ENCODE measurements around the gene SHOX.
"Not testable (repeated sequence)": the region's sequence is repeated elsewhere in the genome, so short reads cannot be mapped to it uniquely, and the experiment has no call there.

SHOX gene

DNA sequence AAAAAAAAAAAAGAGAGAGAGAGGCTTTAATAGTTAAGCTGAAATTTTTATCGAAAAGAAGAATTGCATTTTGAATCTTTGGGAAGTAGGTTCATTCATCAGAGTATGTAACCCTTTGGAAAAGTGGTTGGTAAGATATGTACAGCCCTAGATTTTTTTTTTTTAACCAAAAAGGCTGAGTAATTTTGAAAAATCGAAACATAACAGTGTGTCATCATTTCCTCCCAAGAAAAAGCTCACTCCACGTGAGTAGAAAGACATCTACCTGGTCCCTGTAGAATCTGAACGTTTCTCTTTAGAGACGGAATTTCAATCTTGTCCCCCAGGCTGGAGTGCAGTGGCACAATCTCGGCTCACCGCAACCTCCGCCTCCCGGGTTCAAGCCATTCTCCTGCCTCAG, 16.2 kb downstream of the SHOX start:
- H3K27ac ChIP-seq, result no peak overlapping the region
- TF ChIP-seq EZH2 (IDR thresholded peaks at IDR 0.05) (no peak), POLR2AphosphoS5 (IDR thresholded peaks at IDR 0.05; ENCODE audit: borderline replicate concordance, low read depth, low read length) (no peak), FOXP2 (optimal IDR thresholded peaks at IDR 0.05; ENCODE audit: control extremely low read depth, extremely low read length, insufficient read depth) (no peak)
- H3K9ac ChIP-seq (ENCODE audit: insufficient read length), result no peak overlapping the region
- no peak for DNase-seq (ENCODE audit: low read depth, low spot score)
- no peaks in the 10 kb centered on the region for H3K9me3 ChIP-seq (ENCODE audit: low read depth, low read length)
- no peaks in the 10 kb centered on the region for H3K36me3 ChIP-seq (ENCODE audit: insufficient read depth, low read length)
- no peak overlapping the region for H3K4me3 ChIP-seq

DNA sequence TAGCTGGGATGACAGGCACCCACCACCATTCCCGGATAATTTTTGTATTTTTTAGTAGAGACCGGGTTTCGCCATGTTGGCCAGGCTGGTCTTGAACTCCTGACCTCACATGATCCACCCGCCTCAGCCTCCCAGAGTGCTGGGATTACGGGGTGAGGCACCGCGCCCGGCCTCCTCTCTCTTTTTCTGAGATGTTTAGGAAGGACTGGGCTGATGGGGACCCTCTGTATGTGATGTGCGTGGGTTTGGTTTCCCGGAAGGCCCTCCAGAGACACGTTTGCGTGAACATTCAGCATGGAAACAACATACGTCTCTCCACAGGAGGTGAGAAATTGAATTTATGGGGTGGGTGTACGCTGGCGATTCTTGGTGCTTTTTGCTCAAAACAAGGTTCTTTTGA, 18.6 kb downstream of the SHOX start:
- Histone ChIP-seq H3K4me3 (no peak overlapping the region), H3K9ac (ENCODE audit: insufficient read length) (no peak overlapping the region), H3K9me3 (ENCODE audit: low read depth, low read length) (no peaks in the 10 kb centered on the region), H3K27ac (no peak overlapping the region), H3K36me3 (ENCODE audit: insufficient read depth, low read length) (no peaks in the 10 kb centered on the region)
- no peak for DNase-seq (ENCODE audit: low read depth, low spot score)
- TF ChIP-seq POLR2AphosphoS5 (IDR thresholded peaks at IDR 0.05; ENCODE audit: borderline replicate concordance, low read depth, low read length), result no peak
- TF ChIP-seq FOXP2 (optimal IDR thresholded peaks at IDR 0.05; ENCODE audit: control extremely low read depth, extremely low read length, insufficient read depth), result no peak
- TF ChIP-seq EZH2 (IDR thresholded peaks at IDR 0.05), result no peak

DNA sequence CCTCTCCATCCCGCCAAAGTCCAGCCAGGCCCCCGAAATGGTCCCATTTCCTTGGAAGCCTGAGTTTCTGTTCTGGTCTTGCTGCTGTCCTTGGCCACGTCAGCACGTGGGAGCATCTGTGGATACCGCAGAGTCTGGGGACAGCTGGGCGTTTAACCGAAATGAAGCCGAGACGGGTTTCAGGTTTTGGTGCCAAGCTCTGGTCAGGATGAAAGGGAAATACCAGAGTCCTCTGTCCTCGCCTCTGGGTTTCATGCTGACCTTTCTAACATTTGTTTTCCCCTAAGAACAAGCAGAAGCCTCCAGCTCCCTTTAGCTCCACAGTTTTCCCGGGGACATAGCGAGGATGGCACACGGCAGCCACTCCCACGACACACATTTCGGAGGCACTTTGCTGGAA, 19.7 kb downstream of the SHOX start:
- Histone ChIP-seq H3K27ac (no peak overlapping the region), H3K9me3 (ENCODE audit: low read depth, low read length) (no peaks in the 10 kb centered on the region), H3K36me3 (ENCODE audit: insufficient read depth, low read length) (no peaks in the 10 kb centered on the region), H3K9ac (ENCODE audit: insufficient read length) (no peak overlapping the region), H3K4me3 (no peak overlapping the region)
- no peak for DNase-seq (ENCODE audit: low read depth, low spot score)
- no peak for TF ChIP-seq POLR2AphosphoS5 (IDR thresholded peaks at IDR 0.05; ENCODE audit: borderline replicate concordance, low read depth, low read length)
- TF ChIP-seq EZH2 (IDR thresholded peaks at IDR 0.05), result no peak
- TF ChIP-seq FOXP2 (optimal IDR thresholded peaks at IDR 0.05; ENCODE audit: control extremely low read depth, extremely low read length, insufficient read depth), result no peak

DNA sequence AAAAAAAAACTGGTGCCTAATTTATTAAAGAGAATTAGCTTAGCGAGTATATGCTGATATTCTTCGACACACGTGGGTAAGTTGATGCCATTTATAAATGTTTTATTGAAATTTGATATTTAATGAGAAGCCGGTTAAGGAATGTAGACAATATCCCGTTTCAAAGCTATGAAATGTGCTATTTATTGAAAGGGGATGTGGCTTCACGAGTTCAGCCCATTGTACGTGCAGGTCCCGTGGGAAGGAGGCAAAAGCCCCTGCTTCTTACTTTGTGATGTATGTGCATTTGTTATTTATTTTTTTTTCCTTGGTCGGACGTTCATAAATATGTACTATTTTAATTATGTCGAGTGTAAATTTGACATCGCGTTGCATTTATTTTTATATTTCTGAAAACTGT, 20.2 kb downstream of the SHOX start:
- TF ChIP-seq EZH2 (IDR thresholded peaks at IDR 0.05) (no peak), FOXP2 (optimal IDR thresholded peaks at IDR 0.05; ENCODE audit: control extremely low read depth, extremely low read length, insufficient read depth) (no peak), POLR2AphosphoS5 (IDR thresholded peaks at IDR 0.05; ENCODE audit: borderline replicate concordance, low read depth, low read length) (no peak)
- DNase-seq (ENCODE audit: low read depth, low spot score), result no peak
- Histone ChIP-seq H3K9me3 (ENCODE audit: low read depth, low read length) (no peaks in the 10 kb centered on the region), H3K36me3 (ENCODE audit: insufficient read depth, low read length) (no peaks in the 10 kb centered on the region), H3K9ac (ENCODE audit: insufficient read length) (no peak overlapping the region), H3K4me3 (no peak overlapping the region), H3K27ac (no peak overlapping the region)

DNA sequence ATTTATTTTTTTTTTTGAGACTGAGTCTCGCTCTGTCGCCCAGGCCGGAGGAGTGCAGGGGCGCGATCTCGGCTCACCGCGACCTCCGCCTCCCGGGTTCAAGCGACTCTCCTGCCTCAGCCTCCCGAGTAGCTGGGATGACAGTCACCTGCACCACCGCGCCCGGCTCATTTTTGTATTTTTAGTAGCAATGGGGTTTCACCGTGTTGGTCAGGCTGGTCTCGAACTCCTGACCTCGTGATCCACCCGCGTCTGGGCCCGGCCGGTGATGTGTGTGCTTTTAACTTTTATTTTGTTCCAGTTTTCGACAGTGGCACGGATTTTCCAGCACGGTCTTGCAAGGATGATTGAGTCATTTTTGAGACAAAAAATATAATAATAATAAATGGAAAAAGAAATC, 21.3 kb downstream of the SHOX start:
- not testable (repeated sequence) for H3K4me3 ChIP-seq; H3K9ac ChIP-seq (ENCODE audit: insufficient read length); H3K36me3 ChIP-seq (ENCODE audit: insufficient read depth, low read length); DNase-seq (ENCODE audit: low read depth, low spot score); H3K27ac ChIP-seq; H3K9me3 ChIP-seq (ENCODE audit: low read depth, low read length)

DNA sequence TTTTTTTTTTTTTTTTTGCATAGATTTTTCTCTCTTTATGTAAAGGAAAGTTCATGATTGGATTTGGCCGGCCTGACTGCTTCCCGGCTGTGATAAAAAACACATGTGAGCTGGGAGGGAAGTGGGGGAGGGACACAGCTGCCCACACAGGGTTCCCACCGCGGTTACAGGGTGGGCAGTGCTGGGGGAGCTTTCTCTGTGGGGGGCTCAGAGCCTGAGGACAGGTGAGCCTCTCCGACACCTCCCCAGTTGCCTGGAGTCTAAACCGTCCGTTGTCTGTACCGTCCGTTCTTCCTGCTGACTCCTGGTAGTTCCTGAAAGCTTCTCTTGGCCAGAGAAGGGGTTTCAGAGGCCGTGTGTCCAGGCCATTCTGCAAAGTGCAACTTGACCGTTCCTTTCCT, 21.8 kb downstream of the SHOX start:
- DNase-seq (ENCODE audit: low read depth, low spot score), result no peak
- no peak overlapping the region for H3K4me3 ChIP-seq
- TF ChIP-seq POLR2AphosphoS5 (IDR thresholded peaks at IDR 0.05; ENCODE audit: borderline replicate concordance, low read depth, low read length), result no peak
- TF ChIP-seq FOXP2 (optimal IDR thresholded peaks at IDR 0.05; ENCODE audit: control extremely low read depth, extremely low read length, insufficient read depth), result no peak
- no peak for TF ChIP-seq EZH2 (IDR thresholded peaks at IDR 0.05)

DNA sequence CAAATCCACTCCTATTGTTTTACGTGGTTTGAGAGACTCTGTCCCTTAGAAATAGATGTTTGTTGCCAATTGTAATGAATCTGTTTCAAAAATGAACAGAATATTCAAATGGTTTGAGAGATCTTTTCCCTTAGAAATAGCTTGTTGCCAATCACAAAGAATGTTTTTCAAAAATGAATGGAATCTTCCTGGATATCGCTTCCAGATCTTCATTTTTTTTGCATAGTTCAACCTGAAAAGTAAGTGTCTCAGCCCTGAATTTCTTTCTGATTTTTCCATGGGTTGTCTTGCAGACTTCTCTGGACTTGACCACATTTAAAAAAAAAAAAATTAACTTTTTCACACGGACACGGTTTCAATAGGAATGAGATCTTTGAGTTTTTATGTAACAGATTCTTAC, 22.7 kb downstream of the SHOX start:
- H3K9ac ChIP-seq (ENCODE audit: insufficient read length), result no peak overlapping the region
- no peaks in the 10 kb centered on the region for H3K36me3 ChIP-seq (ENCODE audit: insufficient read depth, low read length)
- no peaks in the 10 kb centered on the region for H3K9me3 ChIP-seq (ENCODE audit: low read depth, low read length)
- H3K4me3 ChIP-seq, result no peak overlapping the region
- no peak overlapping the region for H3K27ac ChIP-seq
- TF ChIP-seq FOXP2 (optimal IDR thresholded peaks at IDR 0.05; ENCODE audit: control extremely low read depth, extremely low read length, insufficient read depth) (no peak), POLR2AphosphoS5 (IDR thresholded peaks at IDR 0.05; ENCODE audit: borderline replicate concordance, low read depth, low read length) (no peak), EZH2 (IDR thresholded peaks at IDR 0.05) (no peak)
- no peak for DNase-seq (ENCODE audit: low read depth, low spot score)

More for the DNA sequence above, 21.8 kb downstream of the SHOX start:
- no peaks in the 10 kb centered on the region for H3K36me3 ChIP-seq (ENCODE audit: insufficient read depth, low read length)
- H3K27ac ChIP-seq, result no peak overlapping the region
- H3K9ac ChIP-seq (ENCODE audit: insufficient read length), result no peak overlapping the region
- H3K9me3 ChIP-seq (ENCODE audit: low read depth, low read length), result no peaks in the 10 kb centered on the region

DNA sequence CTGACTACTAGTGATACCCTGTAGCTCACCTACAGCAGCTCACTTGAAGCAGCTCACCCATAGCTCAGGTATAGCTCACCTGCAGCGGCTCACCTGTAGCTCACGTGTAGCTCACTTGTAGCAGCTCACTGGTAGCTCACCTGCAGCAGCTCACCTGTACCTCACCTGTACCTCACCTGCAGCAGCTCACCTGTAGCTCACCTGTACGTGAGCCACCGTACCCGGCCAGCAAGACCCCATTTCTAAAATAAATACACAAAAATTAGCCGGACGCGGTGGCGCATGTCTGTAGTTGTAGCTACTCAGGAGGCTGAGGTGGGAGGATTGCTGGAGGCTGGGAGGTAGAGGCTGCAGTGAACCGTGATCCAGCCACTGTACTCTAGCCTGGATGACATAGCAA, 30.6 kb downstream of the SHOX start:
- H3K27ac ChIP-seq, result no peak overlapping the region
- no peak overlapping the region for H3K9ac ChIP-seq (ENCODE audit: insufficient read length)
- H3K4me3 ChIP-seq, result no peak overlapping the region
- H3K9me3 ChIP-seq (ENCODE audit: low read depth, low read length), result no peaks in the 10 kb centered on the region
- TF ChIP-seq EZH2 (IDR thresholded peaks at IDR 0.05) (no peak), FOXP2 (optimal IDR thresholded peaks at IDR 0.05; ENCODE audit: control extremely low read depth, extremely low read length, insufficient read depth) (no peak), POLR2AphosphoS5 (IDR thresholded peaks at IDR 0.05; ENCODE audit: borderline replicate concordance, low read depth, low read length) (no peak)
- H3K36me3 ChIP-seq (ENCODE audit: insufficient read depth, low read length), result no peaks in the 10 kb centered on the region
- no peak for DNase-seq (ENCODE audit: low read depth, low spot score)

DNA sequence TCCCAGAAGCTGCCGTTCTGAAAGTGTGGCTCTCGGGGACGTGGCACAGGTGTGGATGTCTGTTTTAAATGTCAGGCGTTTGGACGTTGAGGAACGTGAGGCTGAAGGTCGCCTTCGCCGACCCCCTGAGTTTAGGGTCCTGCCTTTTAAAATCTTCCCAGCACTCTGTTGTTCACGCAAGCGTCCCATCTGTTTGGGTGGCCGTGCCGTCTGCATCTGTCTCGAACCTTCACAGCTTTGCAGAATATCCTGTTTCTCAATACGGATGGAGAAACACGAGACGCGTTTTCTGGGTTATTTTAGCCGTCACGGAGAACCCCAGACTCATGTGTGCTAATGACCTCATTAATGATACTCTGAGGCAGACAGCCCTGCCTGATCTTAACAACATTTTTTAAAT, 31.5 kb downstream of the SHOX start:
- Histone ChIP-seq H3K9me3 (ENCODE audit: low read depth, low read length) (no peaks in the 10 kb centered on the region), H3K4me3 (no peak overlapping the region), H3K36me3 (ENCODE audit: insufficient read depth, low read length) (no peaks in the 10 kb centered on the region), H3K27ac (no peak overlapping the region), H3K9ac (ENCODE audit: insufficient read length) (no peak overlapping the region)
- no peak for TF ChIP-seq POLR2AphosphoS5 (IDR thresholded peaks at IDR 0.05; ENCODE audit: borderline replicate concordance, low read depth, low read length)
- no peak for TF ChIP-seq EZH2 (IDR thresholded peaks at IDR 0.05)
- no peak for TF ChIP-seq FOXP2 (optimal IDR thresholded peaks at IDR 0.05; ENCODE audit: control extremely low read depth, extremely low read length, insufficient read depth)
- DNase-seq (ENCODE audit: low read depth, low spot score), result no peak

Data from SK-N-MC (cell line).